NB4 (cell line): ENCODE results near the gene KLC1.

ENCODE experiments used
- DNase-seq: peaks from one replicate; pipeline ENCODE4 v3.0.0; 2010; ENCODE audit warnings: low read depth
- H3K4me3 ChIP-seq: one replicate; pipeline ENCODE4 v1.5.1; 2011; ENCODE audit warnings: mild to moderate bottlenecking, low read depth, low read length, moderate library complexity
- MYC ChIP-seq: IDR thresholded peaks from 2 replicates; pipeline ENCODE4 v1.6.1; 2011; ENCODE audit warnings: low read depth, low read length
- POLR2A ChIP-seq: IDR thresholded peaks from 2 replicates; pipeline ENCODE4 v1.6.1; 2011; ENCODE audit warnings: mild to moderate bottlenecking; ENCODE audit not compliant: insufficient read length; ENCODE audit errors: extremely low read depth
- TF ChIP-seq, protein P1 (sequence below): IDR thresholded peaks from one replicate; pipeline ENCODE4 v1.5.1; 2012; ENCODE audit warnings: low read depth, low read length
- TF ChIP-seq, protein P2 (sequence below): IDR thresholded peaks from 2 replicates; pipeline ENCODE4 v1.6.1; 2011; ENCODE audit warnings: low read depth, low read length

The KLC1 gene

DNA sequence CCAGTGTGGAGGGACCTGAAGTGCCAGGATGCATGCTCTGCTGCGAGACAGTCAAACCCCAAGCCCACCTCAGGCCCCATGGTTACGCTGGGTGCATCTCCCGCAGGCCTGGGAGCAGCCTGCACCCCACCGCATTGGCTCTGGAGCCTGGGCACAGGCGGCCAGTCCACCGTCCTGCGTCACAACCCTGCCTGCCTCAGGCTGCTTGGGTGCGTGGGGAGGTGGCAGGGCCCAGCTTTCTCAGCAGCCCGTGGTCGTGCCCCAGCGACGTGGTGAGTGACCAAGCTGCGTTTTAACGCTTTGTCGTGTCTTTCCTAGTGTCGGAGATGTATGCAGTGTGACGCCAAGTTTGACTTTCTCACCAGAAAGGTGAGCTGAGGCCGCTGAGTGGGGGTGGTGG lies 97.5 kb downstream of the KLC1 start:
- TF ChIP-seq MYC: no peak
- TF ChIP-seq, protein P1, sequence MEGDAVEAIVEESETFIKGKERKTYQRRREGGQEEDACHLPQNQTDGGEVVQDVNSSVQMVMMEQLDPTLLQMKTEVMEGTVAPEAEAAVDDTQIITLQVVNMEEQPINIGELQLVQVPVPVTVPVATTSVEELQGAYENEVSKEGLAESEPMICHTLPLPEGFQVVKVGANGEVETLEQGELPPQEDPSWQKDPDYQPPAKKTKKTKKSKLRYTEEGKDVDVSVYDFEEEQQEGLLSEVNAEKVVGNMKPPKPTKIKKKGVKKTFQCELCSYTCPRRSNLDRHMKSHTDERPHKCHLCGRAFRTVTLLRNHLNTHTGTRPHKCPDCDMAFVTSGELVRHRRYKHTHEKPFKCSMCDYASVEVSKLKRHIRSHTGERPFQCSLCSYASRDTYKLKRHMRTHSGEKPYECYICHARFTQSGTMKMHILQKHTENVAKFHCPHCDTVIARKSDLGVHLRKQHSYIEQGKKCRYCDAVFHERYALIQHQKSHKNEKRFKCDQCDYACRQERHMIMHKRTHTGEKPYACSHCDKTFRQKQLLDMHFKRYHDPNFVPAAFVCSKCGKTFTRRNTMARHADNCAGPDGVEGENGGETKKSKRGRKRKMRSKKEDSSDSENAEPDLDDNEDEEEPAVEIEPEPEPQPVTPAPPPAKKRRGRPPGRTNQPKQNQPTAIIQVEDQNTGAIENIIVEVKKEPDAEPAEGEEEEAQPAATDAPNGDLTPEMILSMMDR: no peak
- TF ChIP-seq POLR2A: no peak
- TF ChIP-seq, protein P2, sequence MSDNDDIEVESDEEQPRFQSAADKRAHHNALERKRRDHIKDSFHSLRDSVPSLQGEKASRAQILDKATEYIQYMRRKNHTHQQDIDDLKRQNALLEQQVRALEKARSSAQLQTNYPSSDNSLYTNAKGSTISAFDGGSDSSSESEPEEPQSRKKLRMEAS: no peak
- no peak for DNase-seq
- H3K4me3 ChIP-seq: no peak overlapping the region

DNA sequence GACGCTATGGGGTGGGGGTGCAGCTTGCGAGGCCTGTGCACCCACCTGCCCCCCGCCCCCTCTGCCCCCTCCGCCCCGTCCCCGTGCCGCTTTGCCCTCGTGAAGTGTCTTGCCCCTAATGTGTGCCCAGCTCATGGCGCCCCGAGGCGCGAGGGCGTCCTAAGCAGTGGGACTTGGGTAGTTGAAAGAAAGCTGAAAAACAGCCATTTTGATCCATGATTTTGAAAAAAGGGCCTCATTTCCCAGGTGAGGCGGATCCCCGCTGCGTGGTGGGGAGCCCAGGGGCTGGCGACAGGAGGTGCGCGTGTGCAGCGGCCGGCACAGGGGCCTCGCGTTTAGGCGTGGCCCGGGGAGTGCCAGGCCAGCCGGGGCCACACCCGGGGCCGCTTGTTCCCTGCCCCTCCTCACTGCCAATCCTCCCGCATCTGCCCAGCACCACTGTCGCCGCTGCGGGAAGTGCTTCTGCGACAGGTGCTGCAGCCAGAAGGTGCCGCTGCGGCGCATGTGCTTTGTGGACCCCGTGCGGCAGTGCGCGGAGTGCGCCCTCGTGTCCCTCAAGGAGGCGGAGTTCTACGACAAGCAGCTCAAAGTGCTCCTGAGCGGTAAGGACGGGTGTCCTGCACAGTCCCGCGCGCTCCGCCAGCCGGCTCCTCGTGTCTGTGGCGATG lies 98.4 kb downstream of the KLC1 start:
- no peak overlapping the region for H3K4me3 ChIP-seq
- TF ChIP-seq MYC (no peak), POLR2A (no peak)
- TF ChIP-seq, protein P1: no peak
- no peak for DNase-seq

DNA sequence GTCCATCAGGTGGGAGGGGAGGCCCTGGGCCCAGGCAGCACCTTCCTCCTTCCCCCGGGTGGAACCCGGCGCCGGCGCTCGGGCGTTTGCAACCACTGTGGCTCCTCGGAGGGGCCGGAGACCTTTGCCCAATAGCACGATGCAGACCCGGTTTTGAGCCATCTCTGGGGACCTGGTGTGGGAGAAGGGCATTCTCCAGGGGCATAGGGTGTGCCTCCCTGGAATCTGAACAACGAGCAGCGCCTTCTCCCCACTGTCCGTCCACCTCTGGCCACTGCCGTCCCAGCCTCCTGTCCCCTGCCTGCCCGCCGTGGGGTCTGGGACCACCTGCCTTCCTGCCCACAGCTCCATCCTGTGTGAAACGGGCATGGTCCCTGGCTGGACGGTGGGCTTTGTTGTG lies 99.1 kb downstream of the KLC1 start:
- TF ChIP-seq, protein P1: no peak
- TF ChIP-seq POLR2A: no peak
- DNase-seq: no peak
- H3K4me3 ChIP-seq: no peak overlapping the region

DNA sequence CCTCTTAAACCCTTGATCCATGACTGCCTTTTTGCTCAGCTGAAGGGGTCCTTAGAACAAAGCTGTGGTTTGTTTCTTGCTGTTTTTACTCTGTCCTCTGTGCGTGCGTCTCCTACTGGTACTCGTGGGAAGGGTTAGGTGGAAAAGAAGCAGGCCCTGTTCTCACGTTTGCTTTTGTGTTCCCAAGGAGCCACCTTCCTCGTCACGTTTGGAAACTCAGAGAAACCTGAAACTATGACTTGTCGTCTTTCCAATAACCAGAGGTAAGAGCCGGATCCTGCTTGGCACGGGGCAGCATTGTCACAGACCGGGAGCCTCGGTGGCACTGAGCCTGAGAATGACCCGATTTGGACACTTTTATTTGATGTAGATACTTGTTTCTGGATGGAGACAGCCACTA lies 99.7 kb downstream of the KLC1 start:
- TF ChIP-seq, protein P1: no peak
- TF ChIP-seq MYC: no peak
- TF ChIP-seq, protein P2: no peak
- TF ChIP-seq POLR2A: no peak
- no peak overlapping the region for H3K4me3 ChIP-seq
- DNase-seq: no peak

DNA sequence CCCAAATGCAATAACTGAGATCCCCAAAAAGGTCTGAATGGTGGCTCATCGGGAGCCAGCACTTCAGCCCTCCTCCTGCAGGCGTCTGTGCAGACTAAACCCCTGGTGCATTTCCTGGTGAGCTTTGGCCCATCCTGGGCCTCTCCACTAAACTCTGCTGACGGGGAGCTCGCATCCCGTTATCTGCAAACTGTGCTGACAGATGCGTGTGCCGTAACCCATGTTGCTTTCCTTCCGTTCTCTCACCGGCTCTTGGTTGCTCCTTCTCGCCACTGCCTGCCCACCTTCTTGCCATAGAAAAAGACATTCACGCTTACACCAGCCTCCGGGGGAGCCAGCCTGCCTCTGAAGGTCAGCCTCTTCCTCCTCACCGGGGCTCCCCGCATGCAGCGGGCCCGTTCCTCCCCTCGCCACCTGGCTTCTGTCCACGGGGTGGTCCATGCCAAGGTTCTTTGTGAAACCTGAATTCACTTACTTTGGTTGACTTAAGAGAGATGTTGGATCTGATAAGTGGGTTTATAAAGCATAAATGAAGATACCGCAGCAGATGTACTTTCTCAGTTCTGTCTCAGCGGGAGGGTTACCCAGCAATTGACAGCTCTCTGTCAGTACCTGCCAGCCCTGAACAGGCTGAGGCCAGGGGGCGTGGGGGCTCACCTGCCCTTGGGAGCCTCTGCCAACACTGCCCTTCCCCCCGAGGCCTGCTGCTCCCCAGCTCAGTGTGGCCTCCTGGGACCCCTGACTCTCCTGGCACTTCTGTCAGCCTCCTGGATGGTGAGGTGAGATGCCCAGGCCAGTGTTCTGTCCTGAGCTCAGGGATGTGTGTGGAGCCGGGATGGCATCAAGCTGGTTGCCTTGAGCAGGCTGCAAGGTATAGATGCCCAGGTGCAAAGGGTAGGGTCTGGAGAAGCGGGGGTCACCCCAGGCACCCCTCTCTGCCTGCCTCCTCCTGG lies 100.8 kb downstream of the KLC1 start:
- H3K4me3 ChIP-seq: no peak overlapping the region
- DNase-seq: no peak
- TF ChIP-seq MYC: no peak
- TF ChIP-seq, protein P2: no peak
- no peak for TF ChIP-seq POLR2A
- TF ChIP-seq, protein P1: no peak
